Lung (tissue), 12 donors: Measurements from ENCODE around the gene ANO1. TPM values are rescaled to one million over a fixed set of nuclear protein-coding genes. Genes with fewer than 3 reads are reported as not detected.

ENCODE experiments used
- ATAC-seq: fragments of 200-7000 bp; cut with Tn5 transposase; one replicate; pipeline ENCODE4 v1.9.1; 2020; ENCODE audit warnings: moderate number of reproducible peaks; ENCODE audit not compliant: insufficient read depth, low FRiP score
- DNase-seq, 3 donors: peaks; one replicate each; pipeline ENCODE4 v3.0.0-alpha.2; 2013 to 2017
- H3K27ac ChIP-seq, 2 donors: one replicate each; pipeline ENCODE4 v1.5.1; 2013; ENCODE audit warnings: mild to moderate bottlenecking in 2 of 2, moderate library complexity in 2 of 2, control low read depth in 1 of 2, inconsistent platforms in 1 of 2, low read depth in 1 of 2, low read length in 1 of 2
- H3K27me3 ChIP-seq, 3 donors: one replicate each; pipeline ENCODE4 v1.5.1; 2013; ENCODE audit warnings: low read length in 2 of 3; ENCODE audit not compliant: control insufficient read depth in 3 of 3, insufficient read depth in 3 of 3
- H3K36me3 ChIP-seq, 4 donors: one replicate each; pipeline ENCODE4 v1.5.1; 2013; ENCODE audit warnings: low read length in 4 of 4, mild to moderate bottlenecking in 1 of 4, moderate library complexity in 1 of 4; ENCODE audit not compliant: control insufficient read depth in 4 of 4, insufficient read depth in 4 of 4
- H3K4me1 ChIP-seq, 5 donors: one replicate each; pipeline ENCODE4 v1.5.1; 2013; ENCODE audit warnings: low read length in 5 of 5, mild to moderate bottlenecking in 2 of 5, moderate library complexity in 1 of 5; ENCODE audit not compliant: control insufficient read depth in 5 of 5, insufficient read depth in 5 of 5
- H3K4me3 ChIP-seq: one replicate; pipeline ENCODE4 v1.5.1; 2013; ENCODE audit warnings: mild to moderate bottlenecking, control low read depth, moderate library complexity
- H3K9ac ChIP-seq, 2 donors: one replicate each; pipeline ENCODE4 v1.5.1; 2013; ENCODE audit warnings: low read length in 2 of 2, control low read depth in 1 of 2; ENCODE audit not compliant: insufficient read depth in 1 of 2
- H3K9me3 ChIP-seq, 4 donors: one replicate each; pipeline ENCODE4 v1.5.1; 2013; ENCODE audit warnings: low read length in 3 of 4, mild to moderate bottlenecking in 1 of 4, moderate library complexity in 1 of 4; ENCODE audit not compliant: control insufficient read depth in 4 of 4, insufficient read depth in 3 of 4
- WGBS, 2 donors: extraction: QIAGEN DNeasy Blood & Tissue Kit; methylation state at CpG; one replicate each; pipeline ENCODE4 v1.1.7; 2013; 5-methylcytosine and 5-hydroxymethylcytosine counted together
- polyA plus RNA-seq, 2 donors: library from polyadenylated mRNA; stranded (reverse); fragments of 200-250 nt; gene quantifications; one replicate each; pipeline ENCODE4 v1.2.1, GENCODE V29; 2013
- total RNA-seq, 2 donors: library from RNA; depleted of rRNA in 1 of 2; stranded (reverse); fragments of >200 nt in 1 of 2; gene quantifications; one replicate each; pipeline ENCODE4 v1.2.1, GENCODE V29; 2014 to 2021
- TF ChIP-seq, protein P1 (sequence below): IDR thresholded peaks from 2 replicates; pipeline ENCODE4 v1.5.1; 2012; ENCODE audit warnings: mild to moderate bottlenecking; ENCODE audit errors: control extremely low read depth, extremely low read depth
- donor health status: control.
- donor health status: control.
- donor health status: Bipolar disorder and iron deficiency.
- donor health status: healthy.
- donor health status: DM: yes; HTN: yes; CAD: no.

The ANO1 gene
- total and polyA plus RNA-seq, 4 donors: 1.2 to 10.8 (median 5.5) TPM

DNA sequence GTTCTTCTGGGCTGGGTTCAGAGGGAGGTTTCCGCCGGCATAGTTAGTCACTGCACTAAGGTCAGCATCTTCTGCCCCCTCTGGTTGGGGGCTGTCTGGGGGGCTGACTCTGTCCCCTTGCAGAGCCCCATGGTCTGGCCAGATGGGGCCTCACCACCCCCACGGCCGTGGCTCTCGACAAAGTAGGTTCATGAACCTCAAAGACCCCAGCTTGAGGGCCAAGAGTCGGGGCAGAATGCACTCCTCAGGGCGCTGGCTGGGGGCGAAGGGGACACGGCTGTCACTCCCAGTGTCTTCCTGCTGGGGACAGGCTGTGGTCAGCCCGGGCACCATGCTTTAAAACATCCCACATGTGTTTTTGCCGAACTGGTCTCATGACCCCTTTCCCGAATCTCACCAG lies 20.8 kb downstream of the ANO1 start:
- H3K36me3 ChIP-seq: no peaks in the 10 kb centered on the region
- TF ChIP-seq, protein P1, sequence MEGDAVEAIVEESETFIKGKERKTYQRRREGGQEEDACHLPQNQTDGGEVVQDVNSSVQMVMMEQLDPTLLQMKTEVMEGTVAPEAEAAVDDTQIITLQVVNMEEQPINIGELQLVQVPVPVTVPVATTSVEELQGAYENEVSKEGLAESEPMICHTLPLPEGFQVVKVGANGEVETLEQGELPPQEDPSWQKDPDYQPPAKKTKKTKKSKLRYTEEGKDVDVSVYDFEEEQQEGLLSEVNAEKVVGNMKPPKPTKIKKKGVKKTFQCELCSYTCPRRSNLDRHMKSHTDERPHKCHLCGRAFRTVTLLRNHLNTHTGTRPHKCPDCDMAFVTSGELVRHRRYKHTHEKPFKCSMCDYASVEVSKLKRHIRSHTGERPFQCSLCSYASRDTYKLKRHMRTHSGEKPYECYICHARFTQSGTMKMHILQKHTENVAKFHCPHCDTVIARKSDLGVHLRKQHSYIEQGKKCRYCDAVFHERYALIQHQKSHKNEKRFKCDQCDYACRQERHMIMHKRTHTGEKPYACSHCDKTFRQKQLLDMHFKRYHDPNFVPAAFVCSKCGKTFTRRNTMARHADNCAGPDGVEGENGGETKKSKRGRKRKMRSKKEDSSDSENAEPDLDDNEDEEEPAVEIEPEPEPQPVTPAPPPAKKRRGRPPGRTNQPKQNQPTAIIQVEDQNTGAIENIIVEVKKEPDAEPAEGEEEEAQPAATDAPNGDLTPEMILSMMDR: no peak
- ATAC-seq (no peak), DNase-seq (no peak)
- H3K9me3 ChIP-seq: no peaks in the 10 kb centered on the region
- peaks cover 0 to 6% (median 0%) of the 10 kb centered on the region in 5 donors for H3K4me1 ChIP-seq
- no peak overlapping the region for H3K9ac ChIP-seq
- no peaks in the 10 kb centered on the region for H3K27me3 ChIP-seq
- H3K4me3 ChIP-seq: no peak overlapping the region
- WGBS, 2 donors: 75 to 83% methylated on average over 12 of the region's 12 CpGs
- no peak overlapping the region for H3K27ac ChIP-seq

DNA sequence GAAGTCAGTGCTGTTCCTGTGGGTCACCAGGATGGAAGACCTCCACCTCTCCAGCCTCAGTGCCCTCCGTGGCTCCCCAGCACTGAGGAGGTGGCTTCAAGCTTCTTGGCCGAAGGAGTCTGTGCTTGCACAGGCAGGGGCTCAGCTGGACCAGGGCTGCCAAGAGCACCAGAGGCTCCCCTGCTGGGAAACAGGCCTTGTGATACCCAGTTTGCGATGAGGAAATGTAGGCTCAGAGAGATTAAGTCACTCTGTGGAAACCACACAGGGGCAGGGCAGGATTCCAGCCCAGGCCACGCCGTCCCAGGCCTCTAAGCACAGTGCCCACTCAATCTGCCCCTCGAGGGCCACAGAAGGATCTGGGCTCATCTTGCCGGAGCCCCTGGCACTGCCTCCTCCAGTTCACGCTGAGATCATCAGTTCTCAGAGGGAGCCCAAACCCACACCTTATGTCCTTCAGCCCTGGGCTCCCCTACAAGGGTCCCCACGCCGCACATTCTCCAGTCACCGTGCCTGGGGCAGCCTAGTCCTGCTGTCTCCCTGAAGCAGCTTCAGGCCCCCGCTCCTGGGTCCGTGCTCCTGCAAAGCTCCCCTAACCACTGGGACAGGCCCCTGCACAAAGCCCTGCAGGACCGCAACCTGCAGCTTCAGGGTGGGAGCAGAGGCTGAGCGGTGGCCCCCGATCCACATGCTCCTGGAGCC lies 21.6 kb downstream of the ANO1 start:
- Histone ChIP-seq H3K9ac (no peak overlapping the region), H3K4me3 (no peak overlapping the region), H3K27me3 (no peaks in the 10 kb centered on the region), H3K9me3 (no peaks in the 10 kb centered on the region), H3K36me3 (no peaks in the 10 kb centered on the region), H3K4me1 (peaks cover 0 to 6% (median 0%) of the 10 kb centered on the region in 5 donors), H3K27ac (no peak overlapping the region)
- DNase-seq (no peak), ATAC-seq (no peak)
- WGBS, 2 donors: 89 to 92% methylated on average over 16 of the region's 16 CpGs
- TF ChIP-seq, protein P1: no peak

DNA sequence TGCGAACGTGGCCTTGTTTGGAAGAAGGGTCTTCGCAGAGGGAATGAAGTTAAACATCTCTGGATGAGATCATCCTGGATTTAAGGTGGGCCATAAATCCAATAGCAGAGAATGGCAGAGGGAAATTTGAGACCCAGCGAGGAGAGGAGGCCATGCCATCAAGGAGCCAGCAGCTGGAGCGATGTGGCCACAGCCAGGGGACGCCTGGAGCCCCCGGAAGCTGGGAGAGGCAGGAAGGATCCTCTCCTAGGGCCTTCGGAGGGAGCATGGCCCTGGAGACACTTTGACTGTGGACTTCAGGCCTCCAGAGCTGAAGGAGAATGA lies 22.1 kb downstream of the ANO1 start:
- Histone ChIP-seq H3K9ac (no peak overlapping the region), H3K36me3 (no peaks in the 10 kb centered on the region), H3K9me3 (no peaks in the 10 kb centered on the region), H3K4me1 (peaks cover 0 to 6% (median 0%) of the 10 kb centered on the region in 5 donors), H3K27me3 (no peaks in the 10 kb centered on the region), H3K4me3 (no peak overlapping the region), H3K27ac (no peak overlapping the region)
- 77 to 84% methylated on average over 8 of the region's 8 CpGs for WGBS, 2 donors
- TF ChIP-seq, protein P1: no peak
- DNase-seq (no peak), ATAC-seq (no peak)

DNA sequence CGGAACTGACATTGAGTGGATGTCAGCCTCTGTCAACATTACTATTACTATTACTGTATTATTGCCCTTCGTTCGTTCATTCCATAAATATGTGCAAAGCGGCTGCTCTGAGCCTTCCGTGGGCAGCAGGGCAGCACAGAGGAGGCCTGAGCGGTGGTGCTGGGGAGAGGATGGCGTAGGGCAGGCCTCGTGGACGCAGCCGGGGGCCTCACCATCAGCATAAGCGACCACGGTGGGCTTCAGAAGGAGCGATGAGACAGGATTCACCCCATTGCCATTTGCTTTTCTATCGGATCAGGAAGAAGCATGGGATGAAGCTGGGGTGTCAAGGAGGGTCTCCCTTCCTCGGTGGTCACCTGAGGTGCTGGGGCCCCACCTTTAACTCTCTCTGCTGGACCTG lies 22.7 kb downstream of the ANO1 start:
- ATAC-seq (no peak), DNase-seq (no peak)
- no peaks in the 10 kb centered on the region for H3K9me3 ChIP-seq
- H3K4me1 ChIP-seq: peaks cover 0 to 6% (median 0%) of the 10 kb centered on the region in 5 donors
- H3K36me3 ChIP-seq: no peaks in the 10 kb centered on the region
- H3K4me3 ChIP-seq: no peak overlapping the region
- H3K27ac ChIP-seq: no peak overlapping the region
- no peak overlapping the region for H3K9ac ChIP-seq
- no peaks in the 10 kb centered on the region for H3K27me3 ChIP-seq
- TF ChIP-seq, protein P1: no peak
- 89 to 90% methylated on average over 15 of the region's 15 CpGs for WGBS, 2 donors
